IMR-90 (cell line): ENCODE results near the gene CERS6. TPM values are rescaled to one million over a fixed set of nuclear protein-coding genes. Genes with fewer than 3 reads are reported as not detected.

Experiments
- ATAC-seq: fragments of 200-7000 bp; cut with Tn5 transposase; 2 replicates; pipeline ENCODE4 v1.9.1; 2020; ENCODE audit warnings: low read depth, mild to moderate bottlenecking, moderate library complexity
- BruUV-seq: library from RNA; stranded (reverse); fragments of 400-500 nt; replicated peaks from 2 replicates; lab custom pipeline; 2021; lab: Mats Ljungman, UMichigan
- CTCF ChIA-PET: fragments of 300-600 bp; formaldehyde crosslinking; extraction: SDS; loops from one replicate; lab custom pipeline; 2021; ENCODE audit warnings: antibody characterized with exemption; lab: Yijun Ruan, JAX
- POLR2A ChIA-PET: fragments of 300-600 bp; sonication (Branson Sonifier 250); formaldehyde crosslinking; loops from one replicate; lab custom pipeline; 2022; ENCODE audit warnings: antibody characterized with exemption; ENCODE audit not compliant: unreplicated experiment; lab: Charles Lee
- DNase-seq: peaks from one replicate; pipeline ENCODE4 v3.0.0; 2013
- H2AFZ ChIP-seq: replicated peaks from 2 replicates; pipeline ENCODE3; 2013; ENCODE audit warnings: low read length, mild to moderate bottlenecking; ENCODE audit not compliant: poor library complexity
- H2AK5ac ChIP-seq: 2 replicates; pipeline ENCODE4 v1.6.1; 2013; ENCODE audit warnings: low read depth, low read length, inconsistent platforms
- H2AK9ac ChIP-seq: replicated peaks from 2 replicates; pipeline ENCODE3; 2013; ENCODE audit warnings: mild to moderate bottlenecking, low read depth, low read length, moderate library complexity; ENCODE audit not compliant: poor library complexity
- H2BK120ac ChIP-seq: 2 replicates; pipeline ENCODE4 v1.6.1; 2013; ENCODE audit warnings: low read depth, low read length, inconsistent platforms
- H2BK15ac ChIP-seq: 3 replicates; pipeline ENCODE4 v1.6.1; 2013; ENCODE audit warnings: low read depth, low read length, inconsistent platforms
- H2BK20ac ChIP-seq: 2 replicates; pipeline ENCODE4 v1.6.1; 2013; ENCODE audit warnings: low read depth, mild to moderate bottlenecking, inconsistent platforms, low read length, moderate library complexity
- H2BK5ac ChIP-seq: 2 replicates; pipeline ENCODE4 v1.6.1; 2013; ENCODE audit warnings: mild to moderate bottlenecking, low read depth, low read length, inconsistent platforms; ENCODE audit not compliant: poor library complexity, severe bottlenecking
- H3K14ac ChIP-seq: replicated peaks from 2 replicates; pipeline ENCODE4 v1.6.1; 2013; ENCODE audit warnings: low read depth, low read length, inconsistent platforms
- H3K18ac ChIP-seq: 2 replicates; pipeline ENCODE4 v1.6.1; 2013; ENCODE audit warnings: low read depth, low read length, control low read depth
- H3K23ac ChIP-seq: 2 replicates; pipeline ENCODE4 v1.6.1; 2013; ENCODE audit warnings: low read depth, low read length, inconsistent platforms
- H3K27ac ChIP-seq: 2 replicates; pipeline ENCODE4 v1.5.1; 2013; ENCODE audit warnings: mild to moderate bottlenecking, control low read depth, low read length; ENCODE audit not compliant: insufficient read depth
- H3K27me3 ChIP-seq: 2 replicates; pipeline ENCODE4 v1.6.1; 2013; ENCODE audit warnings: low read length; ENCODE audit not compliant: control insufficient read depth, insufficient read depth
- H3K36me3 ChIP-seq: 2 replicates; pipeline ENCODE4 v1.6.1; 2013; ENCODE audit warnings: low read length, mixed read lengths; ENCODE audit not compliant: control insufficient read depth, insufficient read depth
- H3K4ac ChIP-seq: 2 replicates; pipeline ENCODE4 v1.6.1; 2013; ENCODE audit warnings: low read depth, low read length, inconsistent platforms
- H3K4me1 ChIP-seq: 2 replicates; pipeline ENCODE4 v1.6.1; 2013; ENCODE audit warnings: low read length, mixed read lengths; ENCODE audit not compliant: control insufficient read depth, insufficient read depth
- H3K4me2 ChIP-seq: 2 replicates; pipeline ENCODE4 v1.6.1; 2013; ENCODE audit warnings: low read depth, mild to moderate bottlenecking, control low read depth, low read length, moderate library complexity
- H3K4me3 ChIP-seq: 2 replicates; pipeline ENCODE4 v1.5.1; 2013; ENCODE audit warnings: low read depth, mild to moderate bottlenecking, control low read depth, low read length, moderate library complexity; ENCODE audit not compliant: insufficient read depth
- H3K56ac ChIP-seq: 2 replicates; pipeline ENCODE4 v1.6.1; 2013; ENCODE audit warnings: low read length, inconsistent platforms; ENCODE audit not compliant: insufficient read depth; ENCODE audit errors: extremely low read depth
- H3K79me1 ChIP-seq, 2 experiments: 2 replicates each; pipeline ENCODE4 v1.6.1; 2013; ENCODE audit warnings: low read length in 2 of 2, inconsistent platforms in 1 of 2, low read depth in 1 of 2
- H3K9ac ChIP-seq: 2 replicates; pipeline ENCODE4 v1.6.1; 2013; ENCODE audit warnings: low read depth, low read length, control low read depth
- H3K9me1 ChIP-seq: 2 replicates; pipeline ENCODE4 v1.6.1; 2013; ENCODE audit warnings: low read length, inconsistent platforms; ENCODE audit not compliant: insufficient read depth
- H3K9me3 ChIP-seq: 2 replicates; pipeline ENCODE4 v1.6.1; 2013; ENCODE audit warnings: low read length; ENCODE audit not compliant: control insufficient read depth, insufficient read depth
- H4K20me1 ChIP-seq: 2 replicates; pipeline ENCODE4 v1.6.1; 2013; ENCODE audit warnings: low read length, inconsistent platforms; ENCODE audit not compliant: insufficient read depth
- H4K5ac ChIP-seq: 2 replicates; pipeline ENCODE4 v1.6.1; 2013; ENCODE audit warnings: mild to moderate bottlenecking, low read depth, low read length, control low read depth
- H4K8ac ChIP-seq, 2 experiments: 2 replicates each; pipeline ENCODE4 v1.6.1; 2013; ENCODE audit warnings: low read depth in 2 of 2, low read length in 2 of 2, control low read depth in 1 of 2, inconsistent platforms in 1 of 2
- H4K91ac ChIP-seq: 2 replicates; pipeline ENCODE4 v1.6.1; 2013; ENCODE audit warnings: low read depth, low read length, inconsistent platforms; ENCODE audit not compliant: insufficient read depth
- BHLHE40 ChIP-seq: fragments of 150-350 bp; IDR thresholded peaks from 2 replicates; pipeline ENCODE4 v1.6.1; 2016; ENCODE audit warnings: mild to moderate bottlenecking, low read depth, low read length
- MAZ ChIP-seq: IDR thresholded peaks from 2 replicates; pipeline ENCODE4 v1.6.1; 2012; ENCODE audit warnings: low read depth, mild to moderate bottlenecking, low read length, improper control_type of control experiment, moderate library complexity, borderline replicate concordance
- RAD21 ChIP-seq: IDR thresholded peaks from 2 replicates; pipeline ENCODE4 v1.6.1; 2012; ENCODE audit warnings: low read length, improper control_type of control experiment
- WGBS, 2 experiments: methylation state at CpG; one replicate each; pipeline versions ENCODE4 v1.1.5 to v1.1.7; 2013; ENCODE audit warnings: missing lambda C conversion rate in 2 of 2; ENCODE audit not compliant: insufficient read length in 1 of 2; ENCODE audit errors: extremely low coverage in 2 of 2; 5-methylcytosine and 5-hydroxymethylcytosine counted together
- dilution Hi-C: fragments of 300-500 bp; cut with HindIII; formaldehyde crosslinking; loops from one replicate; pipeline ENCODE4 v1.14.3; 2018; ENCODE audit warnings: low sequenced_read_pairs; ENCODE audit not compliant: unreplicated experiment
- in situ Hi-C: fragments of 300-500 bp; cut with MboI; formaldehyde crosslinking; loops from 3 replicates; pipeline ENCODE4 v1.14.3; 2019; ENCODE audit warnings: low sequenced_read_pairs, inconsistent platforms, mixed read lengths
- intact Hi-C: fragments of 100-400 bp; cut with micrococcal nuclease; formaldehyde crosslinking; loops from 2 replicates; pipeline ENCODE4 v1.10.0; 2022
- polyA plus RNA-seq, 3 experiments: library from polyadenylated mRNA; depleted of rRNA; stranded (reverse); fragments of >200 nt; gene quantifications; 2 replicates each; pipeline ENCODE4 v1.2.3, GENCODE V29; 2012; ENCODE audit warnings: low replicate concordance in 1 of 3
- total RNA-seq: library from RNA; depleted of rRNA; stranded (reverse); fragments of >200 nt; gene quantifications from 2 replicates; pipeline ENCODE4 v1.2.3, GENCODE V29; 2012
- TF ChIP-seq, protein P1 (sequence below): conservative IDR thresholded peaks from 2 replicates; pipeline ENCODE4 v1.5.1; 2012; ENCODE audit warnings: mild to moderate bottlenecking, low read depth, low read length, improper control_type of control experiment

CERS6 gene
- total and polyA plus RNA-seq, 2 of the 4 experiments (the other 2 are of a cell fraction): 2.1 to 5.7 TPM

DNA sequence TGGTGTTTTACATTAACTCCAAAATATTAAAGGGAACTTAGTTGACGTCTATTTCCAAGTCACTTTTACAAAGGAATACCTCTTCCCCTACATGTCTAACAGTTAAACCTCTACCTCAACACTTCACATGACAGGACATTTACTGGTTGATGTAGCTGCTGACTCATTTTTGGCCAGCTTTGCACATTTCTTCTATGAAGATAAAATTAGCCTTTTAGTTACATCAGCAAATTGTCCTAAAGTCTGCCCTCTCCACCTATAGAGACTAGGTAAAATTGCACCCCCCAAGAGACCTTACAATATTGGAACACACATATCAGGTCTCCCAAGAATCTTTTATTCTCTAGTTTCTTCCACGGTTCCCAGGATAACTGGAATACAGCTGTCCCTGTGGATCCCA is 10.1 kb upstream of the CERS6 start:
- Histone ChIP-seq H4K20me1 (no peaks in the 10 kb centered on the region), H2AFZ (no peak overlapping the region), H3K4me1 (no peaks in the 10 kb centered on the region), H4K8ac (no peak overlapping the region), H3K27me3 (no peaks in the 10 kb centered on the region; the same call in 1 of the 2 replicates), H3K79me1 (no peaks in the 10 kb centered on the region), H3K9me1 (no peaks in the 10 kb centered on the region), H3K9ac (no peak overlapping the region), H3K4ac (no peak overlapping the region), H3K56ac (no peak overlapping the region), H3K4me2 (no peak overlapping the region), H3K36me3 (no peaks in the 10 kb centered on the region), H3K14ac (no peak overlapping the region), H2AK9ac (no peak overlapping the region), H2BK20ac (no peak overlapping the region), H4K91ac (no peak overlapping the region), H2AK5ac (no peak overlapping the region), H3K4me3 (no peak overlapping the region), H2BK5ac (no peak overlapping the region), H2BK15ac (no peak overlapping the region), H3K23ac (no peak overlapping the region), H3K18ac (no peak overlapping the region), H4K5ac (no peak overlapping the region), H3K27ac (no peak overlapping the region), H2BK120ac (no peak overlapping the region), H3K9me3 (no peaks in the 10 kb centered on the region)
- DNase-seq (no peak), ATAC-seq (no peak)
- BruUV-seq: no TSS peak
- POLR2A ChIA-PET: no interaction called here
- dilution Hi-C loops (no loop called here), in situ Hi-C loops (no loop called here), intact Hi-C loops (no loop called here)
- WGBS, 2 experiments: 81% methylated on average over 2 of the region's 2 CpGs; no CpG with 5 or more reads in 1 of the 2 experiments
- TF ChIP-seq MAZ: no peak
- no peak for TF ChIP-seq BHLHE40
- TF ChIP-seq, protein P1, sequence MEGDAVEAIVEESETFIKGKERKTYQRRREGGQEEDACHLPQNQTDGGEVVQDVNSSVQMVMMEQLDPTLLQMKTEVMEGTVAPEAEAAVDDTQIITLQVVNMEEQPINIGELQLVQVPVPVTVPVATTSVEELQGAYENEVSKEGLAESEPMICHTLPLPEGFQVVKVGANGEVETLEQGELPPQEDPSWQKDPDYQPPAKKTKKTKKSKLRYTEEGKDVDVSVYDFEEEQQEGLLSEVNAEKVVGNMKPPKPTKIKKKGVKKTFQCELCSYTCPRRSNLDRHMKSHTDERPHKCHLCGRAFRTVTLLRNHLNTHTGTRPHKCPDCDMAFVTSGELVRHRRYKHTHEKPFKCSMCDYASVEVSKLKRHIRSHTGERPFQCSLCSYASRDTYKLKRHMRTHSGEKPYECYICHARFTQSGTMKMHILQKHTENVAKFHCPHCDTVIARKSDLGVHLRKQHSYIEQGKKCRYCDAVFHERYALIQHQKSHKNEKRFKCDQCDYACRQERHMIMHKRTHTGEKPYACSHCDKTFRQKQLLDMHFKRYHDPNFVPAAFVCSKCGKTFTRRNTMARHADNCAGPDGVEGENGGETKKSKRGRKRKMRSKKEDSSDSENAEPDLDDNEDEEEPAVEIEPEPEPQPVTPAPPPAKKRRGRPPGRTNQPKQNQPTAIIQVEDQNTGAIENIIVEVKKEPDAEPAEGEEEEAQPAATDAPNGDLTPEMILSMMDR: no peak
- TF ChIP-seq RAD21: no peak
- CTCF ChIA-PET: interaction anchor here (0.6 kb wide), 1 partner anchor 32 kb away, joined by 3 read pairs; no protein-coding TSS in a partner anchor
